Natural killer cell treated with Interleukin-12 subunit alpha and Interleukin-12 subunit beta and Interleukin-15 and Interleukin-18, amount 100 ng/mL, for 72 hours (primary cell): ENCODE data around the gene RGS10. TPM values are rescaled to one million over a fixed set of nuclear protein-coding genes. Genes with fewer than 3 reads are reported as not detected.
A peak's percentile ranks its signal among the peaks of the same experiment; 100 is the strongest.

Experiments
- ATAC-seq, 2 donors: fragments of 150-1000 bp; cut with Tn5 transposase in 1 of 2; sonication (Bioruptor Pico), chemical (Tn5 transposase) in 1 of 2; 2 replicates each; pipeline ENCODE4 v1.10.0; 2021
- DNase-seq: peaks from one replicate; pipeline ENCODE4 v3.0.0; 2022; ENCODE audit warnings: low spot score
- H3K27ac Mint-ChIP-seq, 2 donors: 1 replicate in 1 of 2; 2 replicates in 1 of 2; pipeline ENCODE4 v1.8.0; 2022; ENCODE audit warnings: mixed read lengths in 2 of 2, mild to moderate bottlenecking in 1 of 2, moderate library complexity in 1 of 2
- H3K27me3 Mint-ChIP-seq, 2 donors: 1 replicate in 1 of 2; 2 replicates in 1 of 2; pipeline ENCODE4 v1.8.0; 2022; ENCODE audit warnings: mixed read lengths in 2 of 2
- H3K36me3 Mint-ChIP-seq: one replicate; pipeline ENCODE4 v1.8.0; 2022; ENCODE audit warnings: mixed read lengths
- H3K4me1 Mint-ChIP-seq, 2 donors: 1 replicate in 1 of 2; 2 replicates in 1 of 2; pipeline ENCODE4 v1.8.0; 2022; ENCODE audit warnings: low read depth in 2 of 2, mixed read lengths in 2 of 2, mild to moderate bottlenecking in 1 of 2
- H3K4me3 Mint-ChIP-seq: one replicate; pipeline ENCODE4 v1.8.0; 2022; ENCODE audit warnings: mixed read lengths
- H3K9me3 Mint-ChIP-seq: 2 replicates; pipeline ENCODE4 v1.8.0; 2022; ENCODE audit warnings: mixed read lengths
- total RNA-seq, 2 donors: library from RNA; stranded (reverse); gene quantifications; one replicate each; pipeline ENCODE4 v1.2.3, GENCODE V29; 2022

The RGS10 gene
- total RNA-seq, 2 donors from 2014 or later: 23.0 to 26.1 TPM

GRCh38 chr10:119502618-119503155 lies 39.8 kb downstream of the RGS10 start:
- peak in 1 of 2 donors; percentile 34 for ATAC-seq

GRCh38 chr10:119502209-119502608 lies 40.3 kb downstream of the RGS10 start:
- ATAC-seq (peak; percentile 81 to 89), DNase-seq (no peak)
- H3K9me3 Mint-ChIP-seq: no peaks in the 10 kb centered on the region
- peaks cover 20 to 25% of the 10 kb centered on the region in 2 donors for H3K4me1 Mint-ChIP-seq
- H3K27ac Mint-ChIP-seq: peak overlapping the region; percentile 80 to 89
- no peaks in the 10 kb centered on the region for H3K36me3 Mint-ChIP-seq
- no peaks in the 10 kb centered on the region for H3K27me3 Mint-ChIP-seq
- H3K4me3 Mint-ChIP-seq: peak overlapping the region; percentile 81

More at GRCh38 chr10:119502618-119503155, 39.8 kb downstream of the RGS10 start:
- DNase-seq: no peak
- Mint-ChIP-seq H3K27ac (peak overlapping the region; percentile 80 to 89), H3K27me3 (no peaks in the 10 kb centered on the region), H3K9me3 (no peaks in the 10 kb centered on the region), H3K4me3 (peak overlapping the region; percentile 81), H3K36me3 (no peaks in the 10 kb centered on the region), H3K4me1 (peaks cover 20 to 25% of the 10 kb centered on the region in 2 donors)

- no peaks in the 10 kb centered on the region for H3K36me3 Mint-ChIP-seq
- no peaks in the 10 kb centered on the region for H3K27me3 Mint-ChIP-seq
- H3K4me3 Mint-ChIP-seq: peak overlapping the region; percentile 81
- peak overlapping the region; percentile 80 to 89 for H3K27ac Mint-ChIP-seq
- DNase-seq (no peak), ATAC-seq (peak; percentile 51)
- peaks cover 20 to 25% of the 10 kb centered on the region in 2 donors for H3K4me1 Mint-ChIP-seq
- no peaks in the 10 kb centered on the region for H3K9me3 Mint-ChIP-seq
These were observed 40.8 kb downstream of the RGS10 start for GRCh38 chr10:119501690-119502089.

- no peak for DNase-seq
- H3K36me3 Mint-ChIP-seq: no peaks in the 10 kb centered on the region
- H3K4me3 Mint-ChIP-seq: no peak overlapping the region
- ATAC-seq: no peak
- peaks cover 20 to 30% of the 10 kb centered on the region in 2 donors for H3K4me1 Mint-ChIP-seq
- no peaks in the 10 kb centered on the region for H3K9me3 Mint-ChIP-seq
- H3K27me3 Mint-ChIP-seq: no peaks in the 10 kb centered on the region
- peak overlapping the region; percentile 56 to 60 for H3K27ac Mint-ChIP-seq
These were observed 41.7 kb downstream of the RGS10 start for GRCh38 chr10:119500821-119501220.

- Mint-ChIP-seq H3K27me3 (no peaks in the 10 kb centered on the region), H3K4me3 (no peak overlapping the region), H3K4me1 (peaks cover 22 to 30% of the 10 kb centered on the region in 2 donors), H3K9me3 (no peaks in the 10 kb centered on the region), H3K36me3 (no peaks in the 10 kb centered on the region), H3K27ac (no peak overlapping the region)
- no peak for DNase-seq
- no peak for ATAC-seq
These were observed 42.3 kb downstream of the RGS10 start for GRCh38 chr10:119500123-119500795.

- no peaks in the 10 kb centered on the region for H3K36me3 Mint-ChIP-seq
- DNase-seq (no peak), ATAC-seq (no peak)
- no peaks in the 10 kb centered on the region for H3K9me3 Mint-ChIP-seq
- no peak overlapping the region for H3K27ac Mint-ChIP-seq
- H3K4me3 Mint-ChIP-seq: no peak overlapping the region
- peaks cover 28 to 31% of the 10 kb centered on the region in 2 donors for H3K4me1 Mint-ChIP-seq
- H3K27me3 Mint-ChIP-seq: no peaks in the 10 kb centered on the region
These were observed 42.9 kb downstream of the RGS10 start for GRCh38 chr10:119499677-119500002.

- H3K27ac Mint-ChIP-seq: no peak overlapping the region
- H3K4me1 Mint-ChIP-seq: peaks cover 33 to 37% of the 10 kb centered on the region in 2 donors
- no peaks in the 10 kb centered on the region for H3K36me3 Mint-ChIP-seq
- ATAC-seq (no peak), DNase-seq (no peak)
- H3K27me3 Mint-ChIP-seq: no peaks in the 10 kb centered on the region
- no peak overlapping the region for H3K4me3 Mint-ChIP-seq
- H3K9me3 Mint-ChIP-seq: no peaks in the 10 kb centered on the region
These were observed 43.4 kb downstream of the RGS10 start for GRCh38 chr10:119498889-119499676.

- DNase-seq (no peak), ATAC-seq (no peak)
- Mint-ChIP-seq H3K27ac (no peak overlapping the region), H3K9me3 (no peaks in the 10 kb centered on the region), H3K36me3 (no peaks in the 10 kb centered on the region), H3K27me3 (no peaks in the 10 kb centered on the region), H3K4me3 (no peak overlapping the region), H3K4me1 (peaks cover 28 to 32% of the 10 kb centered on the region in 2 donors)
These were observed 45.3 kb downstream of the RGS10 start for GRCh38 chr10:119497243-119497642.

GRCh38 chr10:119496273-119496672 lies 46.2 kb downstream of the RGS10 start:
- Mint-ChIP-seq H3K27ac (peak overlapping the region in 1 of 2 donors; percentile 47), H3K4me3 (no peak overlapping the region), H3K9me3 (no peaks in the 10 kb centered on the region), H3K27me3 (no peaks in the 10 kb centered on the region), H3K4me1 (peaks cover 22 to 27% of the 10 kb centered on the region in 2 donors), H3K36me3 (no peaks in the 10 kb centered on the region)
- no peak for DNase-seq
- peak; percentile 36 to 70 for ATAC-seq

GRCh38 chr10:119495545-119495944 lies 47.0 kb downstream of the RGS10 start:
- H3K36me3 Mint-ChIP-seq: no peaks in the 10 kb centered on the region
- H3K4me1 Mint-ChIP-seq: peaks cover 22 to 26% of the 10 kb centered on the region in 2 donors
- no peaks in the 10 kb centered on the region for H3K9me3 Mint-ChIP-seq
- no peak overlapping the region for H3K4me3 Mint-ChIP-seq
- H3K27me3 Mint-ChIP-seq: no peaks in the 10 kb centered on the region
- ATAC-seq (no peak), DNase-seq (no peak)
- H3K27ac Mint-ChIP-seq: peak overlapping the region in 1 of 2 donors; percentile 84

GRCh38 chr10:119495021-119495505 lies 47.5 kb downstream of the RGS10 start:
- Mint-ChIP-seq H3K4me3 (no peak overlapping the region), H3K36me3 (no peaks in the 10 kb centered on the region), H3K9me3 (no peaks in the 10 kb centered on the region), H3K4me1 (peaks cover 23 to 24% of the 10 kb centered on the region in 2 donors), H3K27ac (peak overlapping the region; percentile 35 to 84), H3K27me3 (no peaks in the 10 kb centered on the region)
- DNase-seq (no peak), ATAC-seq (no peak)

- Mint-ChIP-seq H3K27me3 (no peaks in the 10 kb centered on the region), H3K9me3 (no peaks in the 10 kb centered on the region), H3K4me1 (peaks cover 23 to 25% of the 10 kb centered on the region in 2 donors), H3K27ac (peak overlapping the region; percentile 35 to 84), H3K36me3 (no peaks in the 10 kb centered on the region), H3K4me3 (no peak overlapping the region)
- DNase-seq (no peak), ATAC-seq (no peak)
These were observed 48.1 kb downstream of the RGS10 start for GRCh38 chr10:119494236-119495020.

GRCh38 chr10:119493155-119493554 lies 49.4 kb downstream of the RGS10 start:
- Mint-ChIP-seq H3K36me3 (no peaks in the 10 kb centered on the region), H3K4me1 (peaks cover 23 to 25% of the 10 kb centered on the region in 2 donors), H3K4me3 (no peak overlapping the region), H3K27me3 (no peaks in the 10 kb centered on the region), H3K27ac (peak overlapping the region; percentile 35 to 83), H3K9me3 (no peaks in the 10 kb centered on the region)
- DNase-seq (peak; percentile 71), ATAC-seq (peak in 1 of 2 donors; percentile 46)
